DOHH2 (cell line): ENCODE measurements around the gene NT5C3B.

Experiments
- EZH2phosphoT487 ChIP-seq: fragments of 200-600 bp; sonication (generic); IDR thresholded peaks from 2 replicates; pipeline ENCODE4 v1.6.1; 2017; ENCODE audit warnings: borderline replicate concordance, mild to moderate bottlenecking, antibody characterized with exemption, low read length, moderate library complexity, mixed read lengths
- TF ChIP-seq, protein P1 (sequence below): fragments of 200-600 bp; sonication (generic); IDR thresholded peaks from one replicate; pipeline ENCODE4 v1.5.1; 2014; ENCODE audit warnings: antibody characterized with exemption, mild to moderate bottlenecking, low read depth, low read length; ENCODE audit not compliant: poor library complexity, severe bottlenecking

DNA sequence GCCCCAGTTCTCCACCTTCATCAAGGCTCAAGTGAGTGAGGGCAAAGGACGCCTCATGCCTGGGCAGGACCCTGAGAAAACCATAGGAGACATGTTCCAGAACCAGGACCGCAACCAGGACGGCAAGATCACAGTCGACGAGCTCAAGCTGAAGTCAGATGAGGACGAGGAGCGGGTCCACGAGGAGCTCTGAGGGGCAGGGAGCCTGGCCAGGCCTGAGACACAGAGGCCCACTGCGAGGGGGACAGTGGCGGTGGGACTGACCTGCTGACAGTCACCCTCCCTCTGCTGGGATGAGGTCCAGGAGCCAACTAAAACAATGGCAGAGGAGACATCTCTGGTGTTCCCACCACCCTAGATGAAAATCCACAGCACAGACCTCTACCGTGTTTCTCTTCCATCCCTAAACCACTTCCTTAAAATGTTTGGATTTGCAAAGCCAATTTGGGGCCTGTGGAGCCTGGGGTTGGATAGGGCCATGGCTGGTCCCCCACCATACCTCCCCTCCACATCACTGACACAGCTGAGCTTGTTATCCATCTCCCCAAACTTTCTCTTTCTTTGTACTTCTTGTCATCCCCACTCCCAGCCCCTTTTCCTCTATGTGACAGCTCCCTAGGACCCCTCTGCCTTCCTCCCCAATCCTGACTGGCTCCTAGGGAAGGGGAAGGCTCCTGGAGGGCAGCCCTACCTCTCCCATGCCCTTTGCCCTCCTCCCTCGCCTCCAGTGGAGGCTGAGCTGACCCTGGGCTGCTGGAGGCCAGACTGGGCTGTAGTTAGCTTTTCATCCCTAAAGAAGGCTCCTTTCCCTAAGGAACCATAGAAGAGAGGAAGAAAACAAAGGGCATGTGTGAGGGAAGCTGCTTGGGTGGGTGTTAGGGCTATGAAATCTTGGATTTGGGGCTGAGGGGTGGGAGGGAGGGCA is 13.6 kb downstream of the NT5C3B start:
- no peak for TF ChIP-seq EZH2phosphoT487
- TF ChIP-seq, protein P1, sequence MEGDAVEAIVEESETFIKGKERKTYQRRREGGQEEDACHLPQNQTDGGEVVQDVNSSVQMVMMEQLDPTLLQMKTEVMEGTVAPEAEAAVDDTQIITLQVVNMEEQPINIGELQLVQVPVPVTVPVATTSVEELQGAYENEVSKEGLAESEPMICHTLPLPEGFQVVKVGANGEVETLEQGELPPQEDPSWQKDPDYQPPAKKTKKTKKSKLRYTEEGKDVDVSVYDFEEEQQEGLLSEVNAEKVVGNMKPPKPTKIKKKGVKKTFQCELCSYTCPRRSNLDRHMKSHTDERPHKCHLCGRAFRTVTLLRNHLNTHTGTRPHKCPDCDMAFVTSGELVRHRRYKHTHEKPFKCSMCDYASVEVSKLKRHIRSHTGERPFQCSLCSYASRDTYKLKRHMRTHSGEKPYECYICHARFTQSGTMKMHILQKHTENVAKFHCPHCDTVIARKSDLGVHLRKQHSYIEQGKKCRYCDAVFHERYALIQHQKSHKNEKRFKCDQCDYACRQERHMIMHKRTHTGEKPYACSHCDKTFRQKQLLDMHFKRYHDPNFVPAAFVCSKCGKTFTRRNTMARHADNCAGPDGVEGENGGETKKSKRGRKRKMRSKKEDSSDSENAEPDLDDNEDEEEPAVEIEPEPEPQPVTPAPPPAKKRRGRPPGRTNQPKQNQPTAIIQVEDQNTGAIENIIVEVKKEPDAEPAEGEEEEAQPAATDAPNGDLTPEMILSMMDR: no peak
